Measurements from ENCODE around the gene PDLIM5. TPM values are rescaled to one million over a fixed set of nuclear protein-coding genes. Genes with fewer than 3 reads are reported as not detected.

The PDLIM5 gene
- total RNA-seq, 1 experiment from 2014 or later = 158 TPM

DNA sequence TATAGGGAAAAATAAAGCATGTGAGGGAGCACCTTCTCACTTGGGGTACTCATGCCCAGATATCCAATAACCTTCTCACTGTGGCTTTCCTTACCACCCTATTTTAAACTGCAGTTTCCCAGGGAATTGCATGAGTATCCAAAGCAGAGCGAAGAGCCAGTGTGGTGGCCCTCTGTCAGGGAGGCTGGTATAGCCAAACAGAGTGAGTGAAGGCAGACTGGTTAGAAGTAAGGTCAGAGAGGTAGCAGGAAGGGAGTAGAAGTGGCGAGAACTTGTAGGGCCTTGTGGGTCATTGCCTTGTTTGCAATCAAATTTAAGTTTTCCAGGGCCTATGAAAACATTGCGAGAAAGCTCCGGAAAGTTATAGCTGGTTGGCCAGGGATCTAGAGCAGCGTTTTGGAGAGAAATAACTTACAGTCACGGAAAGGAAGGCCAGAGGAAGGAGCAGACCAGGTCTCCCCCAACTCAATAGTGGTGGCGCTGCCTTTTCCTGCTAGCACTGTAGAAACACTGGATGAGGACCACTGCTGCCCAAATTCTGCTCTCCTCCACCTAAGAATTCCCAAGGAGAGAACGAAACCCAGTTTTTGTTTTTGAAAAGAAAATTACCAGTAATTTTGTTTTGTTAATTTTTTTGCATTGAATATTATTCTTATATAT lies 77.2 kb downstream of the PDLIM5 start:
- TF ChIP-seq, protein P1, sequence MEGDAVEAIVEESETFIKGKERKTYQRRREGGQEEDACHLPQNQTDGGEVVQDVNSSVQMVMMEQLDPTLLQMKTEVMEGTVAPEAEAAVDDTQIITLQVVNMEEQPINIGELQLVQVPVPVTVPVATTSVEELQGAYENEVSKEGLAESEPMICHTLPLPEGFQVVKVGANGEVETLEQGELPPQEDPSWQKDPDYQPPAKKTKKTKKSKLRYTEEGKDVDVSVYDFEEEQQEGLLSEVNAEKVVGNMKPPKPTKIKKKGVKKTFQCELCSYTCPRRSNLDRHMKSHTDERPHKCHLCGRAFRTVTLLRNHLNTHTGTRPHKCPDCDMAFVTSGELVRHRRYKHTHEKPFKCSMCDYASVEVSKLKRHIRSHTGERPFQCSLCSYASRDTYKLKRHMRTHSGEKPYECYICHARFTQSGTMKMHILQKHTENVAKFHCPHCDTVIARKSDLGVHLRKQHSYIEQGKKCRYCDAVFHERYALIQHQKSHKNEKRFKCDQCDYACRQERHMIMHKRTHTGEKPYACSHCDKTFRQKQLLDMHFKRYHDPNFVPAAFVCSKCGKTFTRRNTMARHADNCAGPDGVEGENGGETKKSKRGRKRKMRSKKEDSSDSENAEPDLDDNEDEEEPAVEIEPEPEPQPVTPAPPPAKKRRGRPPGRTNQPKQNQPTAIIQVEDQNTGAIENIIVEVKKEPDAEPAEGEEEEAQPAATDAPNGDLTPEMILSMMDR (IDR thresholded peaks at IDR 0.05; ENCODE audit: unreplicated experiment) = no peak
- no TSS peak for BruUV-seq (replicated peaks)
- Mint-ChIP-seq H3K4me3 (ENCODE audit: unreplicated experiment) (no peak overlapping the region), H3K4me1 (ENCODE audit: insufficient read depth, unreplicated experiment) (peaks cover 24% of the 10 kb centered on the region), H3K27me3 (ENCODE audit: insufficient read depth, unreplicated experiment) (no peaks in the 10 kb centered on the region), H3K36me3 (ENCODE audit: insufficient read depth, unreplicated experiment) (peaks cover 18% of the 10 kb centered on the region), H3K9me3 (ENCODE audit: unreplicated experiment) (no peaks in the 10 kb centered on the region), H3K27ac (ENCODE audit: low read depth, unreplicated experiment) (no peak overlapping the region)
- intact Hi-C loops (cut with micrococcal nuclease) = no loop called here
- DNase-seq (ENCODE audit: unreplicated experiment) = no peak
- ChIA-PET POLR2A (no interaction called here), CTCF (interaction anchor here (1.3 kb wide), 1 partner anchor 11 kb away, joined by 3 read pairs; no protein-coding TSS in a partner anchor)

DNA sequence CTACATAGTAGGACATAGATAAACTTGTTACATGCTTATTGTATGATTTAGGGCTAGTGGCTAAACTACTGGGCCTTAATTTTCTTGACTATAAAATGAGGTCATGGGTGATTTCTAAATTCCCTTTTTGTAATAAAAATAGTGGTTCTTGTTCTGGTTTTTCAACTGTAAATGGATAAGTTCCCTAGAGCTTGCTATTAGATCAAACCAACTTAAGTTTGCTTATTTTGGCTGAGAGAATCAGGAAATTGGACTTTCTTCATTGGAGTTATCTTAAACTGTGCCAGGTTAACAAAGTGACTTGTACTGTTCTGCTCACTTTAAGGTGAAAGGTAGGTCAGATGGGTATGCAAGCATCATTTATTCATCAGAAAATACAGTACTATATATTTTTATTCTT lies 78.3 kb downstream of the PDLIM5 start:
- no peak overlapping the region for H3K4me3 Mint-ChIP-seq (ENCODE audit: unreplicated experiment)
- peak overlapping the region; percentile 27 for H3K27ac Mint-ChIP-seq (ENCODE audit: low read depth, unreplicated experiment)
- intact Hi-C loops (cut with micrococcal nuclease) = no loop called here
- POLR2A ChIA-PET = interaction anchor here (0.6 to 1.2 kb wide), 3 partner anchors 10 to 78 kb away, joined by 3 to 5 read pairs (median 3); no protein-coding TSS in a partner anchor
- no peaks in the 10 kb centered on the region for H3K27me3 Mint-ChIP-seq (ENCODE audit: insufficient read depth, unreplicated experiment)
- TF ChIP-seq, protein P1 (IDR thresholded peaks at IDR 0.05; ENCODE audit: unreplicated experiment) = no peak
- BruUV-seq (replicated peaks) = no TSS peak
- H3K9me3 Mint-ChIP-seq (ENCODE audit: unreplicated experiment) = no peaks in the 10 kb centered on the region
- peaks cover 15% of the 10 kb centered on the region for H3K36me3 Mint-ChIP-seq (ENCODE audit: insufficient read depth, unreplicated experiment)
- H3K4me1 Mint-ChIP-seq (ENCODE audit: insufficient read depth, unreplicated experiment) = peaks cover 30% of the 10 kb centered on the region
- no peak for DNase-seq (ENCODE audit: unreplicated experiment)
- CTCF ChIA-PET = interaction anchor here (0.5 kb wide), 1 partner anchor 218 kb away, joined by 3 read pairs; no protein-coding TSS in a partner anchor

DNA sequence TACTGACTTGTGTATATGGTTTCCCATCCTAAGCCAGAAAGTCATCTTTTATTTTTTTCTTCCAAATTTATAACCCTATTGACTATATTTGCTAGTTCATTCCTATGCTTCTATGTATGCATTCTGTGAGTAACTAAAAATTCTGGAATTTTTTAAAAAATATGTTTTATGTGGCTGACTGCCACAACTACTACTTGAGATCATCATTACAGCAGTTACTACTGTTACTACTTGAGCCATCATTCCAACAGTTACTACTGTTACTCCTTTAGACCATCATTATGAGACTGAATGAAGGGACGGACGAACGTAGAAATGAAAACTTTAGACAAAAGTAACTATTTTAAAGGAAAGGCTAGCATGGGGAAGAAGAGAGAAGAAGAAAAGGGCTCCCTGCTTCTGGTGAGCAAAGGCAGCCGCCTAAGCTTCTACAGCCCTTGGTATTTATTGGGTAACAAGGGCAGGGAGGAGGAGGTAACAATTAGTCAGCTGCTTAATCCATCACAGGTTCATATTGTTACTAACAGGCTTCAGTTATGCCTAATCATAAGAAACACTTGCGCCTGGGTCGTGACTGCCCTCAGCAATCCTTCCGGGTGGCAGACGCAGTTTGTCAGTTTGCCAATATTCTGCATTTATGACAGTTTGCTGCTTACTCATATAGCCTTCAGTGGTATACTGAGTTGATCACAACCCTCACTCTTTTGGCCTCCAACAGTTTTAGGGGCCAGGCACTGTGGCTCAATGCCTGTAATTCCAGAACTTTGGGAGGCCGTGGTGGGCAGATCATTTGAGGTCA lies 80.4 kb downstream of the PDLIM5 start:
- intact Hi-C loops (cut with micrococcal nuclease) = loop anchor here (1.0 kb wide), 2 partner anchors 44 to 80 kb away; no protein-coding TSS in a partner anchor
- peaks cover 33% of the 10 kb centered on the region for H3K4me1 Mint-ChIP-seq (ENCODE audit: insufficient read depth, unreplicated experiment)
- peak; percentile 89 for DNase-seq (ENCODE audit: unreplicated experiment)
- POLR2A ChIA-PET = interaction anchor here (0.6 to 2.5 kb wide), 6 partner anchors 9 to 78 kb away, joined by 3 to 13 read pairs (median 4); no protein-coding TSS in a partner anchor
- H3K9me3 Mint-ChIP-seq (ENCODE audit: unreplicated experiment) = no peaks in the 10 kb centered on the region
- BruUV-seq (replicated peaks) = TSS peak; percentile 88
- TF ChIP-seq, protein P1 (IDR thresholded peaks at IDR 0.05; ENCODE audit: unreplicated experiment) = no peak
- H3K36me3 Mint-ChIP-seq (ENCODE audit: insufficient read depth, unreplicated experiment) = peaks cover 5% of the 10 kb centered on the region
- H3K27me3 Mint-ChIP-seq (ENCODE audit: insufficient read depth, unreplicated experiment) = no peaks in the 10 kb centered on the region
- CTCF ChIA-PET = interaction anchor here (1.1 to 1.5 kb wide), 2 partner anchors 63 to 125 kb away, joined by 3 to 6 read pairs; no protein-coding TSS in a partner anchor
- peak overlapping the region; percentile 2 for H3K27ac Mint-ChIP-seq (ENCODE audit: low read depth, unreplicated experiment)
- H3K4me3 Mint-ChIP-seq (ENCODE audit: unreplicated experiment) = peak overlapping the region; percentile 32

Measured in MCF 10A (cell line).